Amniotic epithelial cell (primary cell): ENCODE results near the gene GARIN5A.
"Not testable (repeated sequence)": the region's sequence is repeated elsewhere in the genome, so short reads cannot be mapped to it uniquely, and the experiment has no call there.

Source experiments
- DNase-seq: peaks from one replicate; pipeline ENCODE4 v3.0.0-alpha.2; 2010; ENCODE audit warnings: low read depth

Gene GARIN5A

DNA sequence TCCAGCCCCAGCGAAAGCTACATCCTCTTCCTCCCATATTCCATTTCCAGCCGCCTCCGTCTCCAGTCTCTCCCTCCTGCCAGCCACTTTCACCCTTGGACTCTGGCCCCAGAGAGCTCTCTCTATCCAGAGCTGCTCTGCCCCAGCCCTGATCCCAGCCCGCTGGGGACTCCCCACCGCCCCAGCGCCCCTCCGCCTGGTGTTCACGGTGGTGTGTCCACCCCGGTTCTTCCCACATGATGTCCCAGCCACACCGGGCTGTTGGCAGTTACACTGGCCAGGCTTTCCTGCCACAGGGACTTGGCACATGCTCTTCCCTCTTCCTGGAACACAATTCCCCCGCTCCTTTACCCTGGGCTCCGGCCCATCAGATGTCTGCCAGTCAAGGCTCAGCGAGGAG lies 11.6 kb downstream of the GARIN5A start:
- no peak for DNase-seq

DNA sequence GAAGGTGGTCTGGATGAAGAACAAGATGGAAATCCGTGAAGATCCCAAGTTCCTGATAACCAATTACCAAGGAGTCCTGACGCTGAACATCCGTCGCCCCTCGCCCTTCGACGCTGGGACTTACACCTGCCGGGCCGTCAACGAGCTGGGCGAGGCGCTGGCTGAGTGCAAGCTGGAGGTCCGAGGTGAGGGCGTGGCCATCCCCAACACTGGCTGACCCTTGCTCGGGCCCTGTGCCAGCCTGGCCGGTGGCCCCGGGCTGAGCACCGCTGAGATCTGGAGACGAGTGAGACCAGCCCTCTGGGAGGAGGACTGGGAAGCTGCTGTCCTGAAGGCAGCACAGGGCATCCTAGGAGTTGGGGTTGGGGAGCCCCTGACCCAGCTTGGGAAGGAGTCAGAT lies 12.3 kb downstream of the GARIN5A start:
- no peak for DNase-seq

DNA sequence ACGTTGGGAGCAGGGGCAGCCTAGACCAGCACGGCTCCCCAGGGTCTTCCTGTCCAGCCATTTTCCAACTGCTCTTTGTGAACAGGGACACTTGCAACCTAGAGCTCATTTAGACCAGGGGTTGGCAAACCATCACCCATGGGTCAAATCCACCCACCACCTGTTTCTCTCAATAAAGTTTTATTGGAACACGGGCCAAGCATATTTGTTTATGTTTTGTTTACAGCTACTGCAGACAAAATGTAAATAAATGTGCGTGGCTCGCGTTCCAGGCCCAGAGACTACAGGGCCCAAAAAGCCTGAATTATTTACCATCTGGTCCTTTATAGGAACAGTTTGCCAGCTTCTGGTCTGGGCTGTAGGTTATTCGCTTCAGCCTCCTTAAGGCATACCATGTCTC lies 13.7 kb downstream of the GARIN5A start:
- no peak for DNase-seq

DNA sequence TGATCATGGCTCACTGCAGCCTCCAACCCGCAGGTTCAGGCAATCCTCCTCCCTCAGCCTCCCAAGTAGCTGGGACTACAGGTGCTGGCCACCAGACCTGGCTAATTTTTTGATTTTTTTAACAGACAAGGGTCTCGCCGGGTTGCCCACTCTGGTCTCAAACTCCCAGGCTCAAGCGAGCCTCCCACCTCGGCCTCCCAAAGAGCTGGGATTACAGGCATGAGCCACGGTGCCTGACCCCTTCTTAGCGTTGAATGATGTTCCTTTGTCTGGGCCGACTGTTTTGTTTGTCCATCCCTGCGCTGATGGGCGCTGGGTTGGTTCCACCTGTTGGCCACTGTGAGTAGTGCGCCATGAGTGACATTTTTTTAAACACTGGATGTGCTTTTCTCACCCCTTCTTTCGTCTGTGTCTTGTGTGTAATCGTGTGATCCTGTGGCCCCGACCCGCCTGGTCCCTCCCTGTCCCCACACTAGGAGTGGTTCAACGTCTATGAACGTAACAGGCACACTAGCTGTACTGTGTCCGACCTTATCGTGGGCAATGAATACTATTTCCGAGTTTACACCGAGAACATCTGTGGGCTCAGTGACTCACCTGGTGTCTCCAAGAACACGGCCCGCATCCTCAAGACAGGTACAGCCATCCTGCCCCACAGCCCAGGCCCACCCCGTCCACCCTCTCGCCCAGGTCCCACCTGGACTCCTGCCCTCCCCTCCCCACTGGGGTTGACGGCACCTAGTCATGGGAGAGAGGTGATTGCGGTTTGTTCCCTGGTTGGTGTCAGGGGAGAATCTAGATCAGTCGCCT lies 15.4 kb downstream of the GARIN5A start:
- peak; percentile 53 for DNase-seq

DNA sequence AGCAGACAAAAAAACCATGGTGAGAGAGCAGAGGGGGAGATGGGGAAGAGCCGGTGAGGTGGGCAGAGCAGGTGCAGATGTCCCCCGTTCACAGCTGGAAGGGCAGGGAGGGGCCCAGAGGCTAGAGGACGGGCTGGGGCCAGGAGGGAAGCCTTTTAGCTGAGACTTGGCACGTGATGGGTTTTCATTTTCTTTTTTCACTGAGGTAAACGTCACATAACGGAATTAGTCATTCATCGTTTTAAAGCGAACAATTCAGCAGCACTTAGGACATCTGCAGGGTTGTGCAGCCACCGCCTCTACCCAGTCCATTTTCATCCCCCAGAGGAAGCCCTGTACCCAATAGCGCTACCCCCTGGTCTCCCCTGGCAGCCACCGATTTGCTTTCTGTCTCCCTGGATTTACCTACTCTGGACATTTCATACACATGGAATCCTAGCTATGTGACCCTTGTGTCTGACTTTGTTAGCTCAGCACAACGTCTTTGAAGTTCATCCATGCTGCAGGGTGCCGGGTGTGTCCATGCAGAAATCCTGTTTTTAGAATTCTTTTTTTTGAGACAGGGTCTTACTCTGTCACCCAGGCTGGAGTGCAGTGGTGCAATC lies 16.4 kb downstream of the GARIN5A start:
- DNase-seq = peak; percentile 6

DNA sequence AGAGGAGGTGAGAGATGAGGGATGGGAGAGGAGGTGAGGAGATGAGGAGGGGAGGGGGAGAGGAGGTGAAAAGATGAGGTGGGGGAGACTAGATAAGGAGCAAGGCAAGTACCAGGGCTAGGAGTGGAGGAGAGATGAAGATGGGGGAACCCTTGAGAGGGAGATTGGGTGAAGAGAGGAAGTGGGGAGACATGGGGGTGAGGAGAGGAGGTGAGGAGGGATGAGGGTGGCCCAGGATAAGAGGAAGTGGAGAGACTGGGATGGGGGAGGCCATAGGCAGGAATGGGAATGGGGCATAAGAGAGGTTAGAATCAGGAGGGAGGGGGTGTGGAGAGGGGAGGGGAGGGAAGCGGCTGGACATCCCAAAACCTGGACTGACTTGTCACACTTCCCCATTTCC lies 17.0 kb downstream of the GARIN5A start:
- no peak for DNase-seq

DNA sequence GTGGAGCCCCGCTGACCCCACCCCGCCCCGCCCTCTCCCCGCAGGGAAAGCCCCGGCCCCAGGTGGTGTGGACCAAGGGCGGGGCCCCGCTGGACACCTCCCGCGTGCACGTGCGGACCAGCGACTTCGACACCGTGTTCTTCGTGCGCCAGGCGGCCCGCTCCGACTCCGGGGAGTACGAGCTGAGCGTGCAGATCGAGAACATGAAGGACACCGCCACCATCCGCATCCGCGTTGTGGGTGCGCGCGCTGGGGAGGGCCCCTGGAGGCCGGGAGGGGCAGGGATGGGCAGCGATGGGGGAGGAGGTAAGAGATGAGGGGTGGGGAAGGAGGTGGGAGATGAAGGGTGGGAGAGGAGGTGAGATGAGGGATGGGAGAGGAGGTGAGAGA lies 17.6 kb downstream of the GARIN5A start:
- no peak for DNase-seq

DNA sequence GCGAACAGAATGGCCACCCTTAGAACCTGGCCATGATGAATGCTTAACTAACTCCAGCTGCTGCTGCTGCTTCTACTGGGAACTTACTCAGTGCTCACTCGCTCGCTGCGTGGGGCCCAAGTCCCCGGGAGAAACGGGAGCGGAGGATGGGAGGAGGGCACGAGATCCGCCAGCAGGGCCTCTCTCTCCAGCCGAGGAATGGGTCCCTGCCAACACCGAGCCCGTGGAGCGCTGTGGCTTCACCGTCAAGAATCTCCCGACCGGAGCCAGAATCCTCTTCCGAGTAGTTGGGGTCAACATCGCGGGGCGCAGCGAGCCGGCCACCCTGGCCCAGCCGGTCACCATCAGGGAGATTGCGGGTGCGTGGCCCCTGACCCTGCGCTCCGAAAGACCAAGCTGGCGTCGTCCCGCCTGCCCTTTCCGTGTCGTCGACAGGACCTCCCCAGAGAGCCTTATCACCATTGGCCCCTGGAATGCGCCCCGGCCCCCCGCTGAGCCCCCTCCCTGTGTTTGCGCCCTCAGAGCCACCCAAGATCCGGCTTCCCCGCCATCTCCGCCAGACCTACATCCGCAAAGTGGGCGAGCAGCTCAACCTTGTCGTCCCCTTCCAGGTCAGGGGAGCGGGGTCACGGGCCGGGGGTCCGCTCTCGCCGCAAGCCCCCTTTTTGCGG lies 18.1 kb downstream of the GARIN5A start:
- DNase-seq = no peak

DNA sequence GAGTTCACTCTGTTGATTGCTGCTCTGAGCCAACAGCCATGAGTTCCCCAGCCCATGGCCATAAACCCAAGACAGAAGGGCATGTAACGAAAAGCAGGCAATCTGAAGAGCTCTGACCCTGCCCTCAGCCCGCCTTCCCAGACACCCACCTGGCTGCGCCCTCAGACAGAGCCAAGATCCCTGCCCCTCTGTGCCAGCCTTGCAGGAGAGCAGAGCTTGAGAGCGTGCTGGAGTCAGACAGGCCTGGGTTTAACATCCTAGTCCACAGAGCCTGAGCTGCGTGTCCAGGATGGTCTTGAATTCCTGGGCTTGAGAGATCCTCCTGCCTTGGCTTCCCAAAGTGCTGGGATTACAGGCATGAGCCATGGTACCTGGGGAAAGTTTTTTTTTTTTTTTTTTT lies 19.3 kb downstream of the GARIN5A start:
- no peak for DNase-seq

DNA sequence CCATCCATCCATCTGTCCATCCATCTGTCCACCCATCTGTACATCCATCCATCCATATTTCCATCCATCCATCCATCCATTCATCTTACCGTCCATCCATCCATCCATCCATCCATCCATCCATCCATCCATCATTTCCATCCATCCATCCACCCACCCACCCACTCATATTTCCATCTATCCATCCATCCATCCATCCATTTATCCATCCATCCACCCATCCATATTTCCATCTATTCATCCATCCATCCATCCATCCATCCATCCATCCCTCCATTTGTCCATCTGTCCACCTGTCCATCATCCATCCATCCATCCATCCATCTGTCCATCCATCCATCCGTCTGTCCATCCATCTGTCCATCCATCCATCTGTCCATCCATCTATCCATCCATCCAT lies 20.7 kb downstream of the GARIN5A start:
- DNase-seq = no peak

DNA sequence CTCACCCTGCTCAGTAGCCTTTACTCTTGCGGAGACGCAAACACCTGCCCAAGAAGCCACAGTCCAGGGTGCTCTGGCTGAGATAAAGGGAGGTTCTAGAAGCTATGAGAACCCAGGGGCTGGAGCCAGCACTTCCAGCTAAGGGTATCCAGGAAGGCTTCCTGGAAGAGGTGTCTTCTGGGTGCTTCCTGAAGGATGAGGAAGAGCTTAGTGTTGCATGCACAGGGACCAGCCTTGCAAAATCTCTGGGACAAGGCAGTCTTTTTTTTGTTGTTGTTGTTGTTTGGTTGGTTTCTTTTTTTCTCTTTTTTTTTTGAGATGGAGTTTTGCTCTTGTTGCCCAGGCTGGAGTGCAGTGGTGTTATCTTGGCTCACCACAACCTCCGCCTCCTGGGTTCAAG lies 23.4 kb downstream of the GARIN5A start:
- no peak for DNase-seq

DNA sequence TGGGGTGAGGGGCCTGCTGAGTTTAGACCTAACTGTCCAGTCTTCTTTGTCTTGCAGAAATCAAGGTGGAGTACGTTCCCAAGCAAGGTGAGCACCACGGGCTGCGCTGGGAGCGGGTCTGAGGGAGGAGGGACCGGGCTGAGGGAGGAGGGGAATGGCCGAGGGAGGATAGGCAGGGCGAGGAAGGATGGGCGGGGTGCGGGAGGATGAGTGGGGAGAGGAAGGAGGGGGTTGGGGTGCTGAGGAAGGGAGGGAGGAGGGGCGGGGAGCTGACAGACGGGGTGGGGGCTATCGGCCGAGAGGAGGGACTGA lies 25.5 kb downstream of the GARIN5A start:
- DNase-seq = no peak

DNA sequence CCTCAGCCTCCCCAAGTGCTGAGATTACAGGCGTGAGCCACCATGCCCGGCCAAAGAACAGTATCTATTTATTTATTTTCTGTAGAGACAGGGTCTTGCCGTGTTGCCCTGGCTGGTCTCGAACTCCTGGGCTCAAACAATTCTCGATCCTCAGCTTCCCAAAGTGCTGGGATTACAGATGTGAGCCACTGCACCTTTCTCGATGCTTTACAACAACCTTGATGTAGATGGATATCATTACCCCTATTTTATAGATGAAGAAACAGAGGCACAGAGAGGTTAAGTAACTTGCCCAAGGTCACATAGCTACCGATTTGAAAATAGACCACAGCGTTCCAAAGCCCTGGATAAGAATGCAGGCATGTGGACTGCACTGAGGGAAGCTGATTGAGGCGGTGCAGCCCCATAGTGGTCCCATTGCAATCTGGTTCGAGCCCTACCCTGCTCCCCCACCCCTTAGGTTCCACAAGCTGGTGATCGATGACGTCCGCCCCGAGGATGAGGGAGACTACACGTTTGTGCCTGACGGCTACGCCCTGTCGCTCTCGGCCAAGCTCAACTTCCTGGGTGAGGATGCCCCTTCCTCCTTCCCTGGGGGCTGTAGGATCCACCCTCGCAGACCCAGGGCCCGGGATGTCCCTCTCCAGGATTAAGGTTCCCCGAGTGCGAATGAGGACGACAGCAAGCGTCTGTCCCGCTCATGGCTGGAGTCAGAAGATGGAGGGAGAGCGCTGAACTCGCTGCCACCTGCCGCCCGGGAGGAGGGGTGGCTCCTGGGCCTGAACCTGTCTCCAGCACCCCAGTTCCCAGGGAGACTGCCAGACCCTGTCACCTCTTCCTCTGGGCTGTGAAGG lies 26.1 kb downstream of the GARIN5A start:
- no peak for DNase-seq

DNA sequence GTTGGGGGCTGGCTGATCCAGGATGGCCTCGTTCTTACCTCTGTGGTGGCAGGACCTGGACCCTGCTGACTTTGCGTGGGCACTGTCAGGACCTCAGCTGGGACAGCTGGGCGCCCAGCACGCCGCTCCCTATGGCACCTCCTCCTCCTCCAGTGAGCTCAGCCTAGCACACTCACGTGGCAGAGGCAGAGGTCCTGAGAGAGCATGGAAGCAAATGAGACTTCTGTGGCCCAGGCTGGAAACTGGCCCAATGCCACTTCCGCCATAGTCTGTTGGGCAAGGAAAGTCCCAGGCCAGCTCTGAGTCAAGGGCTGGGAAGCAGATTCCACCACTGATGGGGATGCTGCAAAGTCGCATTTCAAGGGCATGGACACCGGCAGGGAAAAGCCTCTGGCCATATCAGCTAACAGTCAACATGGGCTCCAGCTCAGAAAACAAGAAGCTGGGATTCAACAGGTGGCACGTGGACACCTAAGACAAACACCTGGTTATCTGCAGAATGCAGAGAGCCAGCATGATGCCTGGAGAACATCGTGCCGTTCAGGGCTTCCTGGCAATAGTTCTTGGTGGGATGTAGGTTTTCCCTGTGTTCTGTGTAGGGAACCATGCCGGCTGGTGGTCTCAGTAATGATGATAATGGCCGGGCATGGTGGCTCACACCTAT lies 27.3 kb downstream of the GARIN5A start:
- no peak for DNase-seq

DNA sequence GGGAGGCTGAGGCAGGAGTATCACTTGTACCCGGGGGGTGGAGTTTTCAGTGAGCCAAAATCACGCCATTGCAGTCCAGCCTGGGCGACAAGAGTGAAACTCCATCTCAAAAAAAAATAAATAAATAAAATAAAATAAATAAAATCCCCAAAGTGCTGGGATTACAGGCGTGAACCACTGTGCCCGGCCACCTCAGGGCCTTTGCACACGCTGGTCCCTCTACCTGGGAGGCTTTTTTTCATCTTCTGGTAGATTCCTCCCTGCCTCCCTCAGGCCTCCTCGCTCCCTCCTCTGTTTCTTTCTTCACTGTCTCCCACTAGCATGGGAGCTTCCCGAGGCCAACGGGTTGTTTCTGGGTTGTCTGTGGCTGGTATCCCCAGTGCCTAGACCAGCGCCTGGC lies 28.9 kb downstream of the GARIN5A start:
- no peak for DNase-seq

DNA sequence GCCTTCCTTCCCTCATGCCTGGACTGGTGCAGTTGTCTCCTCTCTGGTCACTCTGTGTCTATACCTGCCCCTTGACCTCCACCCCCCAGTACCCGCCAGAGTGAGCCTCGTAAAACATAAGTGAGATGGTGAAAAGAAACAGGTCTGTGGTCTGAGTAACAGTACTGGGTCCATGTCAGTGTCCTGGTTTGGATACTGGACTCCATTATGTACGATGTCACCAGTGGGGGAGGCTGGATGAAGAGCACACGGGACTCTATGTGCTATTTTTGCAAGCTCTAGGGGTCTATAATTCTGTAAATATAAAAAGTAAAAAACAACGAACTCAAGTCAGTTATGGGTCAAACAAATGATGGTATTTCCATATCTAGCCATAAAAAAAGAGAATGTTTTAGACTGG lies 29.6 kb downstream of the GARIN5A start:
- no peak for DNase-seq

DNA sequence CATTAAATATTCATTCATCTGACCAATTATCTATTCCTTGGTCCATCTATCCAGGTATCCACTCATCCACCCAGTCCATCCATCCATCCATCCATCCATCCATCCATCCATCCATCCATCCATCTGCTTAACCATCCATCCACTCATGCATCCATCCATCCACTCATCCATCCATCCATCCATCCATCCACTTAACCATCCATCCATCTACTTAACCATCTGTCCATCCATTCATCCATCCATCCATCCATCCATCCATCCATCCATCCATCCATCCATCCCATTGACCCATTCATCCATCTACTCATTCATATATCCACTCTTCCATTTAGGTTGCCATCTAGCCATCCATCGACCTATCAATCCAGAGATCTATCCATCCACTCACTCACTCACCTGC lies 32.6 kb downstream of the GARIN5A start:
- DNase-seq = no peak

DNA sequence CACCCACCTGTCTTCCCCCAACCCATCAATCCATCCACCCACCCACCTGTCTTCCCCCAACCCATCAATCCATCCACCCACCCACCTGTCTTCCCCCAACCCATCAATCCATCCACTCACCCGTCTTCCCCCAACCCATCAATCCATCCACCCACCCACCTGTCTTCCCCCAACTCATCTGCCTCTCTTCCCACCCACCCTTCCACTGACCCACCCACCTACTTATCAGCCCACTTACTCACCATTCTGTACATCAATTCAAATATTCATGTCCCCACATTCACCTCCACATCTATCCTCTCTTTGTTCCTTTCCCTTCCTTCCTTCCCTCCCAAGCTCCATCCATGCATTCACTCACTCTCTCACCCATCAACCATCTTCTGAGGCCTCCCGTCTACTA lies 37.5 kb downstream of the GARIN5A start:
- not testable (repeated sequence) for DNase-seq

DNA sequence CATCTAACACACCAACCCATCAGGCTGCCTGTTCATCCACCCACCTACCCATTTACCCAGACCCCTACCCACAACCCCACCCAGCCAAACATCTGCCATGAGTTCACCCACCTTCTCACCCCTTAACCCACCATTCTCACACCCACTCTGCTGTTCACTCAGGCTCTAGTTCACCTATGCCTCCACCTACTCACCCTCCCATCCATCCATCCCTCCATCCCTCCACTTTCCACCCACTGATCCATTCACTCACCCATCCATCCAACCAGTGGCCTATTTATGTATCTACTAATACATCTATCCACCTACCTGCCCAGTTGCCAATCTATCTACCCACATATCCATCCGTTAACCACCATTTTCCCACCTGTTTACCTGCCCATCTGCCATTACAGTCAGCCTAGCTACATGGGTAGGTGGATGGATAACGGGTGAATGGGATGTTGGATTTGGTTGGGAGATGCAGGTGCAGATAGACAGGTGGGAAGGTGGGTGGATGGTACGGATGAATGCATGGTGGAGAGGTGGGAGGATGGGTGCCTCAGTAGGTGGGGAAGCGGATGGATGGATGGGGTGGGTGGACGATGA lies 38.7 kb downstream of the GARIN5A start:
- no peak for DNase-seq

DNA sequence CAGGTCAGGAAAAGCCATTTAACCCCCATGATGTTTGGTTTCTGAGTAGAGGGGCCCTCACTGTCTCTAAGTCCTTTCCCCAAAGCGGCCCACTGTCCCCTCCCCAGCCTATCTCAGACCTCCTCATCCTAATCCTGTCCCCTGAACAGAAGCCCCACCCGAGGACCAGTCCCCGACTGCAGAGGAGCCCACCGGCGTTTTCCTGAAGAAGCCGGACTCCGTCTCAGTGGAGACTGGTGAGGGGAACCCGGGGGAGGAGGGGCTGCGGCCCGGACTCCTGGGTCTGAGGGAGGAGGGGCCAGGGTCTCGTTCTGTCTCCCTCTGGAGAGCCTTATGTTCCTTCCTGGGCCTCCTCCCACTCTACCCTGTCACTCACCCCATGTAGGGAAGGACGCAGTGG lies 41.0 kb downstream of the GARIN5A start:
- no peak for DNase-seq

DNA sequence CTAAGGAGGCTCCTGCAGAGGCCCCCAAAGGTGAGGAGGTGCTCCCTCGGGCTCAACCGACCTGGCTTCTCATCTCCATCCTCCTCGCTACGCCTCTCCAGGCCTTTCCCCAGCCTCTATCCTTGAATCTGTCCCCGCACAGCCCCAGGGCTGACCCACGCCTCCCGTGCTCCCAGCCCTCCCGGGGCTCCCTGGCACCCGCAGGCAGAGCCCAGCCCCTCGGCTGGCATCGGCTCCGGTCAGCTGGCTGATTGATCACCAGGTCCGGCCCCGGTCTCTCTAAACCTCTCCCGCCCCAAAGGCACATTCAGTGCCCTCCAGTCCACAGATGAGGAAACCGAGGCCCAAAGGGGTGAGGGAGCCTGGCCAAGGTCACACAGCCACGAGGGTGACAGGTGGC lies 41.4 kb downstream of the GARIN5A start:
- DNase-seq = no peak

DNA sequence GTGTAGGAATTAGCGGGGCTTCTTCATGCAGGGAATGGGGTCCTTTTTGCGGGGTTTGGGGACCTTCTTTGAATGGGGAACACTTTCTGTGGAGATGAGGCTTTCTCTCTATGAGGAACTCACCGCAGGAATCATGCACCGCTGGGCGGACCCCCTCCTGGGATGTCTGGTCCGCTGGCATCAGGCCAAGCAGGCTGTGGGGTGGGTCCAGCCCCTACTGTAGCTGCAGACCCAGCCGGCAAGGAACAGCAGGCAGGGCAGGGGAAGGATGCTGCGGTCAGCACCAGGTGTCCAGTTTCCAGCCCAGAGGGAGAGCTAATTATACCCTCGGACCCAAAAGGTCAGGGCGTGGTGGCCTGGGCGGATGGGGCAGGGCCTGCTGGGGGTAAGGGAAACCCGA lies 42.1 kb downstream of the GARIN5A start:
- no peak for DNase-seq
